ENCODE results near the gene YAP1.

- TF ChIP-seq CTCF (IDR thresholded peaks at IDR 0.05) = no peak
- TF ChIP-seq POLR2A (IDR thresholded peaks at IDR 0.05) = no peak
These were observed 92.7 kb downstream of the YAP1 start for GRCh38 chr11:102202972-102203371.

Data from body of pancreas (tissue), 4 donors.